ENCODE results near the gene PRM1. TPM values are rescaled to one million over a fixed set of nuclear protein-coding genes. Genes with fewer than 3 reads are reported as not detected.
"Not testable (repeated sequence)": the region's sequence is repeated elsewhere in the genome, so short reads cannot be mapped to it uniquely, and the experiment has no call there.

PRM1 gene
- polyA plus RNA-seq, 3 donors: not detected

- DNase-seq (ENCODE audit: extremely low read depth in 1 of 11, low read depth in 9 of 11, low spot score in 4 of 11): no peak
Measured at GRCh38 chr16:11300560-11300892, 19.4 kb upstream of the PRM1 start.

GRCh38 chr16:11299865-11300559 lies 18.9 kb upstream of the PRM1 start:
- no peak for DNase-seq (ENCODE audit: extremely low read depth in 1 of 11, low read depth in 9 of 11, low spot score in 4 of 11)

GRCh38 chr16:11298950-11299547 lies 17.9 kb upstream of the PRM1 start:
- DNase-seq (ENCODE audit: extremely low read depth in 1 of 11, low read depth in 9 of 11, low spot score in 4 of 11): not testable (repeated sequence)

- no peak for DNase-seq (ENCODE audit: extremely low read depth in 1 of 11, low read depth in 9 of 11, low spot score in 4 of 11)
Measured at GRCh38 chr16:11298143-11298900, 17.2 kb upstream of the PRM1 start.

GRCh38 chr16:11297492-11298142 lies 16.5 kb upstream of the PRM1 start:
- peak in 3 of 11 donors; percentile 56 to 67 (median 61) for DNase-seq (ENCODE audit: extremely low read depth in 1 of 11, low read depth in 9 of 11, low spot score in 4 of 11)

- no peak for DNase-seq (ENCODE audit: extremely low read depth in 1 of 11, low read depth in 9 of 11, low spot score in 4 of 11)
Measured at GRCh38 chr16:11296706-11297491, 15.8 kb upstream of the PRM1 start.

- no peak for DNase-seq (ENCODE audit: extremely low read depth in 1 of 11, low read depth in 9 of 11, low spot score in 4 of 11)
Measured at GRCh38 chr16:11296351-11296705, 15.2 kb upstream of the PRM1 start.

GRCh38 chr16:11295672-11296071 lies 14.5 kb upstream of the PRM1 start:
- no peak for DNase-seq (ENCODE audit: extremely low read depth in 1 of 11, low read depth in 9 of 11, low spot score in 4 of 11)

- no peak for DNase-seq (ENCODE audit: extremely low read depth in 1 of 11, low read depth in 9 of 11, low spot score in 4 of 11)
Measured at GRCh38 chr16:11292076-11292748, 11.1 kb upstream of the PRM1 start.

- peak in 4 of 11 donors; percentile 44 to 83 (median 54) for DNase-seq (ENCODE audit: extremely low read depth in 1 of 11, low read depth in 9 of 11, low spot score in 4 of 11)
Measured at GRCh38 chr16:11291091-11291703, 10.1 kb upstream of the PRM1 start.

- no peak for DNase-seq (ENCODE audit: extremely low read depth in 1 of 11, low read depth in 9 of 11, low spot score in 4 of 11)
Measured at GRCh38 chr16:11290102-11290893, 9.2 kb upstream of the PRM1 start.

- not testable (repeated sequence) for DNase-seq (ENCODE audit: extremely low read depth in 1 of 11, low read depth in 9 of 11, low spot score in 4 of 11)
Measured at GRCh38 chr16:11289696-11290095, 8.6 kb upstream of the PRM1 start.

- no peak for DNase-seq (ENCODE audit: extremely low read depth in 1 of 11, low read depth in 9 of 11, low spot score in 4 of 11)
Measured at GRCh38 chr16:11289202-11289601, 8.1 kb upstream of the PRM1 start.

GRCh38 chr16:11285842-11286241 lies 4.7 kb upstream of the PRM1 start:
- no peak for DNase-seq (ENCODE audit: extremely low read depth in 1 of 11, low read depth in 9 of 11, low spot score in 4 of 11)

- no peak for DNase-seq (ENCODE audit: extremely low read depth in 1 of 11, low read depth in 9 of 11, low spot score in 4 of 11)
Measured at GRCh38 chr16:11283820-11284248, 2.7 kb upstream of the PRM1 start.

GRCh38 chr16:11278681-11279628 lies 2.2 kb downstream of the PRM1 start:
- no peak for DNase-seq (ENCODE audit: extremely low read depth in 1 of 11, low read depth in 9 of 11, low spot score in 4 of 11)

All from renal cortex interstitium (tissue), 11 donors.